Measurements from ENCODE around the gene APBA2.

DNA sequence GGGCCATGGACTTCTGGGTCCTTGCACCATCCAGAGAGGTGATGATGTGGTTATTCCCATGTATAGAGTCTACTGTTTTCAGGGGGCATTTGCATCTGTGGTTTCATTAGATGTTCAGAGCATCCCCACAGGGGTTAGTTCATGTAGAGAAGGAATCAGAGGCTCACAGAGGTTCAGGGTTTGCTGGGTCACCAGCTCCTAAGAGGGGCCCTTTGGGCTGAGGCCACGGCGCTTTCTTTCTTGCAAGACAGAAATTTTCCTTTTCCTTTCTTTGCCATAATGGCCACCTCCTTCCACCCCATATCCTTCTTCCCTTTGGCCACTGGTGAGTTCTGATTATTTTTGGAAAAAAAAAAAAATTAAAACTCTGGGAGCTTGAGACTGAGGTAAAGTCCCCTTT, 62.3 kb downstream of the APBA2 start:
- TF ChIP-seq, protein P1, sequence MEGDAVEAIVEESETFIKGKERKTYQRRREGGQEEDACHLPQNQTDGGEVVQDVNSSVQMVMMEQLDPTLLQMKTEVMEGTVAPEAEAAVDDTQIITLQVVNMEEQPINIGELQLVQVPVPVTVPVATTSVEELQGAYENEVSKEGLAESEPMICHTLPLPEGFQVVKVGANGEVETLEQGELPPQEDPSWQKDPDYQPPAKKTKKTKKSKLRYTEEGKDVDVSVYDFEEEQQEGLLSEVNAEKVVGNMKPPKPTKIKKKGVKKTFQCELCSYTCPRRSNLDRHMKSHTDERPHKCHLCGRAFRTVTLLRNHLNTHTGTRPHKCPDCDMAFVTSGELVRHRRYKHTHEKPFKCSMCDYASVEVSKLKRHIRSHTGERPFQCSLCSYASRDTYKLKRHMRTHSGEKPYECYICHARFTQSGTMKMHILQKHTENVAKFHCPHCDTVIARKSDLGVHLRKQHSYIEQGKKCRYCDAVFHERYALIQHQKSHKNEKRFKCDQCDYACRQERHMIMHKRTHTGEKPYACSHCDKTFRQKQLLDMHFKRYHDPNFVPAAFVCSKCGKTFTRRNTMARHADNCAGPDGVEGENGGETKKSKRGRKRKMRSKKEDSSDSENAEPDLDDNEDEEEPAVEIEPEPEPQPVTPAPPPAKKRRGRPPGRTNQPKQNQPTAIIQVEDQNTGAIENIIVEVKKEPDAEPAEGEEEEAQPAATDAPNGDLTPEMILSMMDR (IDR thresholded peaks at IDR 0.05) = no peak
- TF ChIP-seq POLR2AphosphoS5 (IDR thresholded peaks at IDR 0.05) = no peak
- TF ChIP-seq EP300 (IDR thresholded peaks at IDR 0.05) = no peak

All from upper lobe of left lung (tissue), 4 donors.